ENCODE measurements around the gene XRCC2. TPM values are rescaled to one million over a fixed set of nuclear protein-coding genes. Genes with fewer than 3 reads are reported as not detected.

The XRCC2 gene
- total RNA-seq, 1 experiment from 2014 or later = 10.4 TPM

DNA sequence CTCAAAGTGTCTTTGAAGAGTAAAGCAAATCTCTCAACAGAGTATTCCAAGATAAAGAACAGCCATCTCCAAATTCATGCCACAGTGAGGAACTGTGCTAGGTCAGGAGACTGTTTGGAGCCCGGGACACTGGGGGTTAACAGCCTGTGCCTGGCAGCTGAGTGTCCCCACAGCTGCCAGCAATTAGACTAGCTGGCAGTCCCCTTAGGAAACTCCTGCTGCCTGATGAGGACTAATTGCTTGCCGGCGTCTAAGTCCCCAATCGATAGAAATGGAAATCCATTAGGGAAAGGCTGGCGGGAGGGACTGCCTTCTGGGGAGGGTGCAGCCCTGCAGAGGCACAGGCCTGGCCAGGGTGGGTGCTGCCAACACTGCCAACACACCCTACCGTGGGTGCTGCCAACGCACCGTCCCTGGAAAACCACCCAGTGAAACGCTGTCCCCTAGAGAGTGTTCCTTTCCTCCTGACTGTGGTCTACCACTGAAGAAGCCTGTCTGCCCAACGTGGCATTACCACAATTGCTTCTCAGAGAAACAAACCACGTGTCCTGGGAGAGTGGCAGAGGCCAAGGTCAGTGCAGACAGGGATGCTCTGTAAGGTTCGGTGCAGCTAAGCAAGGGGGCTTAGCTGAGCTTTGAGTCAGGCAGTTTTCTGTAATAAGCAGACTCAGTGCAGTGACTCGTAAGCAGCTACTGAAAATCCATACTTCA is 60.8 kb downstream of the XRCC2 start:
- no peak for DNase-seq (ENCODE audit: low spot score)

DNA sequence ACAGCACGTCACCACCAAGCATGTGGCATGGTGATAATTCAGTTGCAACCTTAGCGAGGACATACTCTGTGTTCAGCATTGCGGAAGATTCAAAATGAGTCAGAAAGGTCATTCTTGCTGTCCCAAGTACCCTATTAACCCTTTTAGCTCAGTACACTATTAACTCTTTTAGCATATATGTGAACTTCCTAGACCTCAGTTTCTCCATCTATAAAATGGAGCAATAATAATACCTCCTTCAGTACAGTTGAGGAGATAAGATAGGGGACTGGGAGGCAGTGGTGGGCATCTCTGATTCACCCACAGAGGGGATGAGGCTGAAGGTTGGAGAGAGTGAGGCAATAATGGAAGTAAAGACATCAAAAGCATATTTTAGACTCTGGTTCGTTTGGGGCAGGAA is 67.3 kb downstream of the XRCC2 start:
- no peak for DNase-seq (ENCODE audit: low spot score)

DNA sequence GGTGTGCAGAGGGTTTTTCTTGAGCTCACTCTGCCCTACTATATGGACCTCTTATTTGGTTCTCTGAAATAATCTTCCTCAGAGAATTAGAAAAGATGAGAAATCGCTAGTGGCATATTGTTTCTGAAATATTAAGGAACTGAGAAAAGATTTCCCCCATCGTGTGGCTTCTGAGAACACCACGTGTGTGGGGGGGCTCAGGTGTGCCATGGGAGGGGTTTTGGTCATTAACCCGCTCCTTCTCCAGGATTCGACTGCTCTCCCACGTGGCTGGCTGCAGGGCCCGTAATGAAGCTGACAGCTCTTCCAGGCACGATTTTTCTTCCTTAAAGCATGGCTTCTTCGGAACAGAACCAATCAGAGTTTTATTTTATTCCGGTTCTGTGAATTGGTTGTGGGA is 67.7 kb downstream of the XRCC2 start:
- no peak for DNase-seq (ENCODE audit: low spot score)

DNA sequence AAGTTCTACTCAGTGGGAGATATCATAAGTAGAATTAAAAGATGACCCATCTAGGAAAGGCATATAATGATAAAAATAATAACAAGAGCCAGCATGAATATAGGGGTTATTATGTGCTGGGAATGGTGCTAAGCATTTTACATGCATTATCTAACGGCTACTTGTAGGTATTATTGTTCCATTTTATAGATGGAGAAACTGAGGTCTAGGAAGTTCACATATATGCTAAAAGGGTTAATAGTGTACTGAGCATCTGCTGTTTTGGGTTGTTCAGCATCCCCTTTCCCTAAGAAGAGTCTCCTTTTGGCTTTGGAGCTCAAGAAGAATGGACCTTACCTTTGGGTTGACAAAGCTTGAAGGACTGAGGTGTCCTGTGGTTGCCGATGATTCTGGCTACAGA is 68.9 kb downstream of the XRCC2 start:
- no peak for DNase-seq (ENCODE audit: low spot score)

DNA sequence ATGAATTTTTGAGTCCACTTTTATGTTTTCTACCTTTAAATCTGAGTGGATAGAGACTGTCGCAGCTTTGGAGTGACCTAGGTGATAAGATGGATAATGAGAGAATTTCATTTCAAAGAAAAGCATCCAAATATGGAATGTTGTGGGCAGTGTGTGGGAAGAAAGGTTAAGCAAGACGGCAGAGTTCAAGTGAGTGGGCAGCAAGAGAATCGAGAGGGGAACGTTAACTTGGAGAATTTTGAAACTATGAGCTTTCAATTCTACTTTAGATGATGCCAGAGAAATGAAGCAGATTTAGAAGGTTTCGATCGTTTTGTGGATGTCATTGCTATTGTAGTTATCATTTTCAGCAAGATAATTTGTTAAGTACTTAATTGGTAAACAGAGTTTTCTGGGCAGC is 73.0 kb downstream of the XRCC2 start:
- no peak for DNase-seq (ENCODE audit: low spot score)

DNA sequence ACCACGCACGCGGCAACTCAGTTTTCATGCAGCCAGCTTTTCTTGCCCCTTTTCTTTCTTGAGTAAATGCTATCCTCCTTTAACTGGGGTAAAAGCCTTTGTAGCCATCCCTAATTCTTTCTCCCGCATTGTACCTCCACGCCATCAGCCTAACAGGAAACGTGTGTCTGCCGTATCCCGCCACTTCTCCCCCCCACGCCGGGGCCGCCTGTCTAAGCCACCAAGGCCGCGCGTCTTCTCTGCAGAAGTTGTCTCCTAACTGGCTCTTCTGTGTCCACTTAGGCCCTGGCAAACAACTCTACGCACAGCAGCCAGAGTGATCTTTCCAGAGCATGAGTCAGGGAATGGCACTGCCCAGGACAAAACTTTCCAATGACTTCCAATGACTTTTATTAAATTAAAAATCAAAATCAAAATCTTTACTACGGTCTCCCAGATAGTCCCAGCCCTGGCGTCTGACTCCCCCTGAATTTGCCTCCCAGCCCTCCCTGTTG is 74.6 kb downstream of the XRCC2 start:
- DNase-seq (ENCODE audit: low spot score) = no peak

DNA sequence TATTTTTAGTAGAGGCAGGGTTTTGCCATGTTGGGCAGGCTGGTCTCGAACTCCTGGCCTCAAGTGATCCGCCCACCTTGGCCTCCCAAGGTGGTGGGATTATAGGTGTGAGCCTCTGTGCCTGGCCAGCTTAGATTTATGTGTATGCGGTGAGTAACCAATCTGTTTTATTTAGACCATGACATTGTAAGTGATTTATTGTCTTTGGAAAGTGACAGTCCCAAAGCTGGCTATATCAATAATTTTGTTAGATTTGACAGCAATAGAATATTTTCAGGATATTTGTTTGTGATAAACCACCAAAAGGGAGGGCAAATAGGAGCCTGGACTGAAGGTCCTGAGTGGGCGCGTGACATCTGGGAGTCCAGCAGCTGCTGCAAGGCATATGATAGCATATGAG is 75.7 kb downstream of the XRCC2 start:
- DNase-seq (ENCODE audit: low spot score) = no peak

DNA sequence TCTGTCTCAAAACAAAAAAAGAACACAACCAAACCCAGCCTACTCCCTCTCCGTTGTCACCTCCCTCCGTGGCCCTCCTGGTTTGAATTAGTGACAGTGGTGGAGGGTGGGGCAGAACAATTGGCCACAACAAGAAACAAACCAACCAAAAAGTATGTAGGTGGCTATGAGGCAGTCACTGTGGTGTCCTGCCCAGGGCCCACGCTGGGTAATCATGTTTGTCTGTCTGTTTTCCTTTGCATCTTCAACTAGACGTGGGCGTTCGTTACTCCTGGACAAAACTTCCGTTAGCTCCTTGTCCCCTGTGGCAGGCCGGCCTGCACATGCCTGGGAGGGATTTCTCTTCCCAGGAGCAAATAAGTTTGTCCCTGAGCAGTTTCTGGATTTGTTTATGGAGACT is 78.4 kb downstream of the XRCC2 start:
- DNase-seq (ENCODE audit: low spot score) = no peak

DNA sequence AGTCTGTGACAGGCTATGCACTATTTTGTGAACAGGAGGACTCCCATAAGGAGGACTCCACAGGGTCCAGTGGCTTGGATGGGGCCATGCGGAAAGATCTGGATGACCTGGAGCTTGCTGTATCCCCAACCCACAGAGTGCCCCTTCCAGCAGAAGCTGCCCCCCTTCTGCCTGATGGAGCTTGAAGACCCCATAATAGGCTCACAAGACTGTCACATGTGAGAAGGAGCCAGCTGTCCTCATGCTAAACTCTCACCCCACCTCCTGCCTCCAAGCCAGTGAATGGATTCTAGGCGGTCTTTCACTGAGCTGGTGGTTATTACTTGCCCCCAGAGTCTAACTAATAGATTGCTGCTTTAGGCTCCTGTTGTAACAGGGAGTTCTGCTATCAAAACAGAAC is 79.1 kb downstream of the XRCC2 start:
- no peak for DNase-seq (ENCODE audit: low spot score)

Small RNAs within 50 kb of the gene (small RNA-seq; reads per million reads assigned to genes)
- not detected for gene RF00568

Other genes with a start within 250 kb of the XRCC2 start
- gene KMT2C, start 240.1 kb downstream of the XRCC2 start, total RNA-seq (2014; rRNA removed; shearing (Covaris generic)) = 25.4 and 35.0 TPM in 2 replicates
- 6.2 and 7.2 TPM in 2 replicates for gene ACTR3B, start 83.6 kb upstream of the XRCC2 start, total RNA-seq (2014; rRNA removed; shearing (Covaris generic))